NCI-H526 (cell line): Measurements from ENCODE around the gene MANBA.
"Not testable (repeated sequence)": the region's sequence is repeated elsewhere in the genome, so short reads cannot be mapped to it uniquely, and the experiment has no call there.

ENCODE experiments used
- DNase-seq, 2 experiments: peaks; one replicate each; lab custom pipeline; 2025; lab: John Stamatoyannopoulos, UW

Gene MANBA

GRCh38 chr4:102722740-102723139 is 38.0 kb downstream of the MANBA start:
- no peak for DNase-seq

GRCh38 chr4:102718833-102719575 is 41.8 kb downstream of the MANBA start:
- DNase-seq: not testable (repeated sequence)

- no peak for DNase-seq
These were observed 43.2 kb downstream of the MANBA start for GRCh38 chr4:102717448-102718092.

- DNase-seq: no peak
These were observed 45.7 kb downstream of the MANBA start for GRCh38 chr4:102715057-102715456.

- DNase-seq: not testable (repeated sequence)
These were observed 47.0 kb downstream of the MANBA start for GRCh38 chr4:102713774-102714173.

- no peak for DNase-seq
These were observed 47.7 kb downstream of the MANBA start for GRCh38 chr4:102713096-102713495.

- DNase-seq: no peak
These were observed 49.8 kb downstream of the MANBA start for GRCh38 chr4:102710986-102711385.

GRCh38 chr4:102709060-102709459 is 51.7 kb downstream of the MANBA start:
- not testable (repeated sequence) for DNase-seq

- no peak for DNase-seq
These were observed 53.6 kb downstream of the MANBA start for GRCh38 chr4:102707150-102707549.

- DNase-seq: no peak
These were observed 55.3 kb downstream of the MANBA start for GRCh38 chr4:102705391-102705935.

- DNase-seq: no peak
These were observed 64.0 kb downstream of the MANBA start for GRCh38 chr4:102696758-102697157.

GRCh38 chr4:102694791-102695190 is 66.0 kb downstream of the MANBA start:
- DNase-seq: no peak

GRCh38 chr4:102693861-102694260 is 66.9 kb downstream of the MANBA start:
- DNase-seq: no peak

GRCh38 chr4:102693262-102693850 is 67.4 kb downstream of the MANBA start:
- DNase-seq: no peak

- no peak for DNase-seq
These were observed 68.3 kb downstream of the MANBA start for GRCh38 chr4:102692474-102692873.

GRCh38 chr4:102687982-102688433 is 72.8 kb downstream of the MANBA start:
- no peak for DNase-seq

- no peak for DNase-seq
These were observed 73.3 kb downstream of the MANBA start for GRCh38 chr4:102687373-102687981.

- DNase-seq: no peak
These were observed 75.0 kb downstream of the MANBA start for GRCh38 chr4:102685768-102686167.

- DNase-seq: no peak
These were observed 76.1 kb downstream of the MANBA start for GRCh38 chr4:102684610-102685052.

GRCh38 chr4:102683881-102684609 is 76.7 kb downstream of the MANBA start:
- DNase-seq: no peak

- no peak for DNase-seq
These were observed 82.0 kb downstream of the MANBA start for GRCh38 chr4:102678695-102679335.
